H7 (cell line): Measurements from ENCODE around the gene MLC1. TPM values are rescaled to one million over a fixed set of nuclear protein-coding genes. Genes with fewer than 3 reads are reported as not detected.

Experiments used
- DNase-seq: peaks from one replicate; pipeline ENCODE4 v3.0.0; 2012
- H3K27me3 ChIP-seq: 2 replicates; pipeline ENCODE4 v1.6.0; 2011; ENCODE audit warnings: mild to moderate bottlenecking, low read length; ENCODE audit not compliant: control insufficient read depth, insufficient read depth
- H3K36me3 ChIP-seq: replicated peaks from 2 replicates; pipeline ENCODE4 v1.5.1; 2011; ENCODE audit warnings: low read length; ENCODE audit not compliant: control insufficient read depth, insufficient read depth
- H3K4me3 ChIP-seq: 2 replicates; pipeline ENCODE4 v1.5.1; 2011; ENCODE audit warnings: low read depth, mild to moderate bottlenecking, control low read depth, low read length, moderate library complexity; ENCODE audit not compliant: insufficient read depth
- total RNA-seq: library from RNA; depleted of rRNA; stranded (reverse); fragments of >200 nt; shearing (Covaris generic); gene quantifications from 2 replicates; pipeline ENCODE4 v1.2.3, GENCODE V29; 2014; rRNA removed

MLC1 gene
- 0.14 TPM in 1 of 2 replicates, not detected in the other for total RNA-seq

- H3K4me3 ChIP-seq: no peak within 1 kb of the TSS
- peak; percentile 73 for DNase-seq
These were observed at the start of gene MLC1 for GRCh38 chr22:50085211-50085972. Gene MLC1 (minus strand): TSS chr22:50085426. CDS start chr22:50084902, 524 bp downstream.

DNA sequence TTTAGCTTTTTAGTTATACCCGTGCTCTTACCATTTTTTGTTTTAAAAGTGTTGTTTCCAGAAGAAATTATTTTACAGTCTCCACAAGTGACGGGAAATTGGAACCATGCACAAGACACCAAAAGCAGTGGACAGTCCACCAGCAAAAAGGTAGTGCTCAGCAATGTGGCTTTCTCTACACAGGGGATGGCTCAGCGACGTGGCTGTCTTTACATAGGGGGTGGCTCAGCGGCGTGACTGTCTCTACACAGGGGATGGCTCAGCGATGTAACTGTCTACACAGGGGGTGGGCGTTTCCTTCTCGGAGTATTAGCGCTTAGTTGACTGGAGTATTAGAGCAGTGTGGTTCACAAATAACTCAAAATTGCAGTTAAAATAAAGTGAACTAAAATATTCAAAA, 49.3 kb upstream of the MLC1 start:
- Histone ChIP-seq H3K36me3 (no peaks in the 10 kb centered on the region), H3K27me3 (no peaks in the 10 kb centered on the region), H3K4me3 (no peak overlapping the region)
- DNase-seq: peak; percentile 10

More at GRCh38 chr22:50085211-50085972, at the start of gene MLC1:
- H3K36me3 ChIP-seq: no peaks in the 10 kb centered on the region
- no peaks in the 10 kb centered on the region for H3K27me3 ChIP-seq

DNA sequence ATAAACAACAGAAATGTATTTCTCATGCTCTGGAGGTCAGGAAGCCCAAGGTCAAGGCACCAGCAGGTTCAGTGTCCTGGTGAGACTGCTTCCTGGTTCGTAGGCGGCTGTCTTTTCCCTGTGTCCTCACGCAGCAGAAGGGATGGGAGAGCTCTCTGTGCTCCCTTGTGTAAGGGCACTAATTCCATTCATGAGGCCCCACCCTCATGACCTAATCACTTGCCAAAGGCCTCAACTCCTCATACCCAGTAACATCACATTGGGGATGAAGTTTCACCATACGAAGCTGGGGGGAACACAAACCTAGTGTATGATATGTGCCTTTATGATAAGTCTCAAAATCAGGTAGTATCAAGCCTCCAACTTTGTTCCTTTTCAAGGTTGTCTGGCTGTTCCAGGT, 46.7 kb upstream of the MLC1 start:
- no peak overlapping the region for H3K4me3 ChIP-seq
- no peaks in the 10 kb centered on the region for H3K27me3 ChIP-seq
- H3K36me3 ChIP-seq: no peaks in the 10 kb centered on the region
- DNase-seq: no peak

DNA sequence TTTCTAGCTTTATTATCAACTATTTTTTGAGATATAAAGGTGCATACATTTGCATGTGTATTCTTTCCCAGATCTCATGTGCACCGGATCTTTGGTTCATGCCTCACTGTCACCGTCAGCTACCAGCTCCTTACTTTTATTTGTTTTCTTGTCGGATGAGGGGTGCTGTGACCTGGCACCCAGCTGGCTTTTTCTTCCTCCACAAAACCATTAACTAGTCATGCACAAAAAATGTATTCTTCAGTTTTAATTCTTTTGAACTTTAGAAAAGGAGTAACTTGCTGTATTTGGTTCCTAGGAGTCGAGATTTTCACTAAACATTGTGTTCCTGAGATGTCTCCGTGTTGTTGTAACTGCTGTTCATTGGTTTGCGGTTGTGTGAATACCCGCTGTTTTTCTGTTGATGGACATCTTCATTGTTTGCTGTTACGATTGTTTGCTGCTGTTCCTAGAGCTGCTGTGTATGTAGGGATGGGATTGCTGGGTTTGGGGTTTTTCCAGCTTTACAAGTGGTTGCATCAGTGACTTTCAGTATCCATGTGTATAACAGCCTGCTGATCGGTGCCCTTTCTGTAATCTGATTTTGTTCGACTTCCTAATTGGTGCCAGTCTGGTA, 44.0 kb upstream of the MLC1 start:
- peak; percentile 5 for DNase-seq

DNA sequence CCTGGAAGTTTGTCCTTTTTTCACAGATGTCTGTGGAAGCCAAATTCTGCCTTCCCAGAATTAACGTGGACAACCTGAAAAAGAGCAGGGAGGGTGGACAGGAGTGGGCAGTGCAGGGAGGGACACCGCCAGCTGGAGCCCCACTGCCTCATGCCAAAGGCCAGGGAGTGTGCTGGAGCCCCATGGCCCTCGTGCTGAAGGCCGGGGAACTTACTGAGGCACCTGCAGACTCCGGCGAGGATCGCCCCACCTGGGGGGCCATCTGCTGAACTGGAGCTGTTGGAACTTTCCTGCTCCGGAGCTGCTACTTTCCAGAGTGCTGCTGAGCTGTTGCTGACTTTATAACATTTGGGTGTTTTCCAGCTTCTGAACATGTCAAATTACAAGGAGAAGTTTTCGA, 39.8 kb upstream of the MLC1 start:
- Histone ChIP-seq H3K27me3 (no peaks in the 10 kb centered on the region), H3K4me3 (no peak overlapping the region), H3K36me3 (no peaks in the 10 kb centered on the region)
- DNase-seq: peak; percentile 7

More for the DNA sequence above, 44.0 kb upstream of the MLC1 start:
- Histone ChIP-seq H3K4me3 (no peak overlapping the region), H3K27me3 (no peaks in the 10 kb centered on the region), H3K36me3 (no peaks in the 10 kb centered on the region)

GRCh38 chr22:50123119-50123518, 37.9 kb upstream of the MLC1 start:
- Histone ChIP-seq H3K36me3 (no peaks in the 10 kb centered on the region), H3K27me3 (no peaks in the 10 kb centered on the region), H3K4me3 (no peak overlapping the region)
- DNase-seq: no peak

- no peak for DNase-seq
- H3K27me3 ChIP-seq: no peaks in the 10 kb centered on the region
- H3K36me3 ChIP-seq: no peaks in the 10 kb centered on the region
- no peak overlapping the region for H3K4me3 ChIP-seq
These were observed 36.0 kb upstream of the MLC1 start for GRCh38 chr22:50121202-50121740.

- no peaks in the 10 kb centered on the region for H3K27me3 ChIP-seq
- H3K36me3 ChIP-seq: no peaks in the 10 kb centered on the region
- H3K4me3 ChIP-seq: no peak overlapping the region
- peak; percentile 10 for DNase-seq
These were observed 34.6 kb upstream of the MLC1 start for GRCh38 chr22:50119768-50120251.

GRCh38 chr22:50119169-50119767, 34.0 kb upstream of the MLC1 start:
- no peaks in the 10 kb centered on the region for H3K36me3 ChIP-seq
- no peak overlapping the region for H3K4me3 ChIP-seq
- peak; percentile 7 for DNase-seq
- no peaks in the 10 kb centered on the region for H3K27me3 ChIP-seq

GRCh38 chr22:50118557-50119168, 33.4 kb upstream of the MLC1 start:
- Histone ChIP-seq H3K4me3 (no peak overlapping the region), H3K36me3 (no peaks in the 10 kb centered on the region), H3K27me3 (no peaks in the 10 kb centered on the region)
- no peak for DNase-seq

DNA sequence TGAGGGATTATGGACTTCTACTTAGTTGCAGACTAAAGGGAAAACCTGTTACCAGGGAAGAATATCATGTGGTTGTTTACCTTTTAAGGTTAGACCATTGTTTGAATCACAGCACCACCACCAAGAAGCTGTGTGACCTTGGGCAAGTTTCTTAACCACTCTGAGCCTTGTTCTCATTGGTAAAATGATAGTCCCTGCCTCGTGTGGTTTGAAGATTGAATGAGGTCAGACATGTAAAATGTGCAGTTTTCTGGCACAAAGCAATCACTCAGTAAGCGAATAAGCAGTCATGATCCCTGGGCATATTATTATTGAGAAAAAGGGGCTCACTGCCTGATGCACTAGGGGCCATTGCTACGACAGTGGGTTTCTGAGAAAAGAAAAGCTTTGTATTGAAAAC, 32.9 kb upstream of the MLC1 start:
- no peaks in the 10 kb centered on the region for H3K27me3 ChIP-seq
- no peak overlapping the region for H3K4me3 ChIP-seq
- H3K36me3 ChIP-seq: no peaks in the 10 kb centered on the region
- DNase-seq: no peak

GRCh38 chr22:50117168-50117762, 32.0 kb upstream of the MLC1 start:
- DNase-seq: no peak
- Histone ChIP-seq H3K4me3 (no peak overlapping the region), H3K27me3 (no peaks in the 10 kb centered on the region), H3K36me3 (no peaks in the 10 kb centered on the region)

DNA sequence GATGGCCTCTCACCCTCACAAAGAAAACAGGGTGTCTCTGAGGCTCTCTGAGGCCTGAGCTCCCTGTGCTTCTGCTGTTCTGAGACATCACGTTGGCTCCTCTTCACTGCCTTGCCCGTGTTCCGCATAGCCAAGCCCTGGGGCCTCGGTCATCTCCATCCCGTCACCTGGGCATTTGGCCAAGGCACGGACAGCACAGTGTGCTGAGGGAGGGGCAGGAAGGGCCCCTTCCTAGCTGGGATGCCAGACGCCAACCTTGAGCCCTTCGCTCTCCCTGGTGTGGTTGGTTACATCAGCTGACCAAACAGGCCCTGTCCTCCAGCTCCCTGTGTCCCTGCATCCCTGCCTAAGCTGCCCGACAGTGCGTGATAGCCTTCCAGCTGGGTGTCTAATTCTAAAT, 30.5 kb upstream of the MLC1 start:
- no peaks in the 10 kb centered on the region for H3K36me3 ChIP-seq
- no peak for DNase-seq
- H3K27me3 ChIP-seq: no peaks in the 10 kb centered on the region
- no peak overlapping the region for H3K4me3 ChIP-seq
